Jurkat, Clone E6-1 (cell line): Measurements from ENCODE around the gene ARMC2.

ENCODE experiments used
- DNase-seq: peaks from one replicate; pipeline ENCODE4 v3.0.0-alpha.2; 2011; ENCODE audit warnings: low read depth, low spot score
- H3K4me3 ChIP-seq: 2 replicates; pipeline ENCODE4 v1.5.1; 2011; ENCODE audit warnings: mild to moderate bottlenecking, low read length, control low read depth, moderate library complexity

The ARMC2 gene

GRCh38 chr6:108944071-108944470 lies 95.8 kb downstream of the ARMC2 start:
- peak; percentile 32 for DNase-seq
- H3K4me3 ChIP-seq, result no peak overlapping the region

GRCh38 chr6:108944707-108945680 lies 96.8 kb downstream of the ARMC2 start:
- DNase-seq, result no peak
- H3K4me3 ChIP-seq, result no peak overlapping the region

DNA sequence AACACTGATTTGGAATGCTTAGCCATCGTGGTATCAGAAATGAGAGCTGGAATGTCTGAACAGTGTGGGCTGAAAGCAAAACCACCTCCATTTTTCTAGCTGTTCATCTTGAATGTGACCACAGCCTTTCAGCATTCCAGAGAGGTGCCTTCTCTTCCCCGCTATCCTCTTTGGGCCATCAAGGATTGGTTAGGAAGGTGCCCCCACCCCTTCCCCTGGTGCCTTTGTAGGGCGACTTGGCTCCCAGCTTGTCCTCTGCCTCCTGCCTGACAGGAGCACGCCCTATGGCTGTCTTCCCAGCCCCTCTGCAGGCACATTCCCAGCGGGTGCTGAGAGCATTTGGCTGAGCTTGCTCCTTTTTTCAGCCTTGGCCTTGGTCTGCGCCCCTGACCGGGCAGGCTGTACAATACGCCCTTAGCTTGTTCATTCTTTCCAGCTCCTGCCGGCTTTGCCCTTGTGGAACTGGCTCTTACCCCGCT lies 97.5 kb downstream of the ARMC2 start:
- DNase-seq, result no peak

GRCh38 chr6:108946695-108947094 lies 98.5 kb downstream of the ARMC2 start:
- H3K4me3 ChIP-seq, result no peak overlapping the region

More for the DNA sequence above, 97.5 kb downstream of the ARMC2 start:
- no peak overlapping the region for H3K4me3 ChIP-seq

GRCh38 chr6:108947114-108947854 lies 99.1 kb downstream of the ARMC2 start:
- no peak overlapping the region for H3K4me3 ChIP-seq
- no peak for DNase-seq

More at GRCh38 chr6:108946695-108947094, 98.5 kb downstream of the ARMC2 start:
- DNase-seq, result no peak

- DNase-seq, result no peak
- no peak overlapping the region for H3K4me3 ChIP-seq
Observed at GRCh38 chr6:108948181-108948661, 100.0 kb downstream of the ARMC2 start.

DNA sequence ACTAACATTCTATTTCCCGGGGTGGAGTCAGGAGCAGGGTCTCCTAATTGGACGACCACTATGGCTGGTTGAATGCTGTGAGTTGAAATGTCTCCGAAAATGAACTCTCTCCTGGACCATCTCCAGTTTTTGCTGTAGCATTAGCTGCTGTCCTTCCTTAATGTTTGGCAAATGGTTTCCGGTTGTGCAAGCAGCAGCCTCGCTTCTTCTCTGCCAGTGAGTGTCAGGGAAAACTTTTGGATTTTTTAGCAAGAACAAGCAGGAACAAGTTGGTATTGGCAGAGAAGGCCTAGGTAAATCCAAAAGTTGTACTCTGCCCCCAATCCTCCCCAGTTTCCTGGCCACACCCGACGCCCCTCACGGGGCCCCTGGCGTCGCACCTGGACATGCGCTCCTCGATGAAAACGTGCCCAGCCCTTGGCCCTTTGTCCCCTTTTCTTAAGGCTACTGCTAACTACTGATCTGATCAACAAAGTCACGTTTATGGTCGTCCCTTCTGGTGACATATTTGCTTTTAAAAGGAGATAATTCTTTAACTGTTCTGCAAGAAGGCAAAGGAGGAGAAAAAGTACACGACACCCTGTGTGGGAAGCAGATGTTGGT lies 103.2 kb downstream of the ARMC2 start:
- no peak for DNase-seq
- no peak overlapping the region for H3K4me3 ChIP-seq

DNA sequence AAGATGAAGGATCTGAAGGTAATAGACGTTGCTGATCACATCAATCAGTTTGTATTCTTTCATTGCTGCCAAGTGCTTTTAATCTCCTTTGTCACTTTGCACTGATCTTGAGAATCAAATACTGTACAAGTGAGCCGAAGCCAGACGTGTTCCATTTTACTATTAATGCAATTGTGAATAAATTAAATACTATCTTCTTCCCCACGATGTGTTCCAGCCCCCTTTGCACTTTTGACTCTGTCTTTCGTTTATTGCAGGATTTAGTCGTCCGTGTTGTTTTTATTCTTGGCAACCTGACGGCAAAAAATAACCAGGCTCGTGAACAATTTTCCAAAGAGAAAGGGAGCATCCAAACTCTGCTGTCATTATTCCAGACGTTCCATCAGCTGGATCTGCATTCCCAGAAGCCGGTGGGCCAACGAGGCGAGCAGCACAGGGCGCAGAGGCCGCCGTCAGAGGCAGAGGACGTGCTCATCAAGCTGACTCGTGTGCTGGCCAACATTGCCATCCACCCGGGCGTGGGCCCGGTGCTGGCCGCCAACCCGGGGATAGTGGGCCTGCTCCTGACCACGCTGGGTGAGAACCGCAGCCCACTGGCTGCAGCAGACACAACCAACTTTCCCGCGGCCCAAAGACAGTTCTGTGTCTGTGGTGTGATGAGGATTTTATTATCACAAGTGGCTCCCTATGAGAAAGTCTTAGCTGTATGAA lies 104.7 kb downstream of the ARMC2 start:
- no peak overlapping the region for H3K4me3 ChIP-seq
- DNase-seq, result no peak

GRCh38 chr6:108953681-108954080 lies 105.5 kb downstream of the ARMC2 start:
- no peak for DNase-seq
- H3K4me3 ChIP-seq, result no peak overlapping the region

- no peak for DNase-seq
- H3K4me3 ChIP-seq, result no peak overlapping the region
Observed at GRCh38 chr6:108955329-108955949, 107.2 kb downstream of the ARMC2 start.

GRCh38 chr6:108957221-108957620 lies 109.0 kb downstream of the ARMC2 start:
- no peak for DNase-seq
- H3K4me3 ChIP-seq, result no peak overlapping the region

GRCh38 chr6:108958900-108959770 lies 110.9 kb downstream of the ARMC2 start:
- no peak for DNase-seq
- no peak overlapping the region for H3K4me3 ChIP-seq

GRCh38 chr6:108959972-108960582 lies 111.9 kb downstream of the ARMC2 start:
- H3K4me3 ChIP-seq, result no peak overlapping the region
- DNase-seq, result no peak

DNA sequence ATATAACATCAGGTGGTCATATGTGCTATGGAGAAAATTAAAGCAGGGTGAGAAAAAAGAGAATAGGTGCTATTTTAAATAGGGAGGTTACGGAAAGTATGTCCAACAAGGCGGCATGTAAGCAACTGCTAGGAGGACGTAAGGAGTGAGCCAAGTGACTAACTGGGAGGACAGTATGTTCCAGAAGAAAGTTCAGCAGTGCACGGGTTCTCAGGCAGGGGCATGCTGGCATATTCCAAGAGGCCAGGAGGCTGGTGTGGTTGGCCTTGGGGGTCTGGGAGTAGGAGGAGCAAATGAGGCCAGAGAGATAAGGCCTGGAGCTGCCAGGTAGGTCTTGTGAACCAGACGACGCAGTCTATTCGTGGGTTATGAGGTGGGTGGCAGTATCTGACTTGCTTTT lies 112.4 kb downstream of the ARMC2 start:
- no peak for DNase-seq
- no peak overlapping the region for H3K4me3 ChIP-seq

DNA sequence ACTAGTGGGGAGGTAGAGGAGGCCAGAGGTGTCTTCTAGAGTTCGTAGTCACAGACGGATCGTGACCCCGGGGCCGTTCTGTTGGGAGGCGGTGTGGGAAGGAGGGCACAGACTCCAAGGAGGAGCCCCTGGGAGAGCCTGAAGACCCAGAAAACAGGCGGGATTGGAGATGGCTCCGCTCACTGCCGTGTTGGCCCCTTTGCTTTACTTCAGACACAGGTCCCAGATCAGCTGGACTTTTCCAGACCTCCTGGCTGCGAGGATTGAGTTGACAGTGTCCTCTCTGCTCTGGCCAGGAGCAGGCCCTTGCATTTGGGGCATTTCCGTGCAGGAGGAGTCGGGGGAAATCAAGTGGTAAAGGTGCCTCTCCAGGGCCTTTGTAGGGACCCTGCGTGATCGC lies 112.9 kb downstream of the ARMC2 start:
- DNase-seq, result no peak
- H3K4me3 ChIP-seq, result no peak overlapping the region

GRCh38 chr6:108961985-108962384 lies 113.8 kb downstream of the ARMC2 start:
- DNase-seq, result no peak
- H3K4me3 ChIP-seq, result no peak overlapping the region

- no peak overlapping the region for H3K4me3 ChIP-seq
- DNase-seq, result no peak
Observed at GRCh38 chr6:108966251-108966650, 118.0 kb downstream of the ARMC2 start.
